Psoas muscle (tissue), 8 donors: ENCODE results near the gene LHFPL3. TPM values are rescaled to one million over a fixed set of nuclear protein-coding genes. Genes with fewer than 3 reads are reported as not detected.

Experiments used
- ATAC-seq, 4 donors: fragments of 200-7000 bp; cut with Tn5 transposase; one replicate each; pipeline ENCODE4 v1.9.1; 2020; ENCODE audit warnings: moderate library complexity in 3 of 4, mild to moderate bottlenecking in 2 of 4
- DNase-seq, 2 donors: peaks; one replicate each; pipeline ENCODE4 v3.0.0-alpha.2; 2020
- H3K27ac ChIP-seq: fragments of 200-600 bp; one replicate; pipeline ENCODE4 v1.8.0; 2022
- H3K27me3 ChIP-seq, 3 donors: fragments of 200-600 bp in 1 of 3; one replicate each; pipeline versions ENCODE4 v1.6.1 to v1.8.0; 2013 to 2022; ENCODE audit warnings: low read length in 2 of 3, mild to moderate bottlenecking in 2 of 3, moderate library complexity in 1 of 3; ENCODE audit not compliant: insufficient read depth in 3 of 3
- H3K36me3 ChIP-seq, 2 donors: fragments of 200-600 bp in 1 of 2; one replicate each; pipeline versions ENCODE4 v1.6.1 to v1.8.0; 2013 to 2022; ENCODE audit warnings: low read depth in 1 of 2, mild to moderate bottlenecking in 1 of 2, moderate library complexity in 1 of 2; ENCODE audit not compliant: insufficient read depth in 1 of 2
- H3K4me1 ChIP-seq: fragments of 200-600 bp; one replicate; pipeline ENCODE4 v1.8.0; 2022
- H3K4me3 ChIP-seq: fragments of 200-600 bp; one replicate; pipeline ENCODE4 v1.8.0; 2022; ENCODE audit warnings: mild to moderate bottlenecking
- H3K9me3 ChIP-seq: fragments of 200-600 bp; one replicate; pipeline ENCODE4 v1.8.0; 2022
- WGBS, 3 donors: extraction: QIAGEN DNeasy Blood & Tissue Kit; methylation state at CpG; one replicate each; pipeline versions ENCODE4 v1.1.6 to v1.1.7; 2013; 5-methylcytosine and 5-hydroxymethylcytosine counted together
- intact Hi-C, 2 donors: fragments of 100-400 bp; cut with DNase I; formaldehyde crosslinking; loops; one replicate each; pipeline versions ENCODE4 v1.11.0 to v1.14.2; 2022
- polyA plus RNA-seq, 3 donors: library from polyadenylated mRNA; stranded (reverse); fragments of 200-250 nt; gene quantifications; one replicate each; pipeline ENCODE4 v1.2.3, GENCODE V29; 2013
- total RNA-seq, 4 donors: library from RNA; stranded (reverse); fragmentation: NEBNext Ultra II Directional in 2 of 4; extraction: Animal tissue kit (Norgen Biotek cat#: 25700) in 2 of 4; gene quantifications; one replicate each; pipeline versions ENCODE4 v1.2.1 to v1.2.4, GENCODE V29; 2021 to 2023
- TF ChIP-seq, protein P1 (sequence below): fragments of 200-600 bp; IDR thresholded peaks from one replicate; pipeline ENCODE4 v1.8.0; 2022; ENCODE audit warnings: antibody characterized with exemption
- donor health status: healthy with polysubstance abuse.
- donor health status: DM: no; HTN: no; CAD: no; lungs with moderate emphysema.
- donor health status: Bipolar disorder and iron deficiency.
- donor health status: healthy.
- donor health status: DM: yes; HTN: yes; CAD: no.
- donor health status: DM: no; HTN: no; CAD: no.
- donor health status: DM: no; HTN: no; CAD: no.
- donor health status: DM: yes; HTN: yes; CAD: no.

LHFPL3 gene
- total and polyA plus RNA-seq, 7 donors = not detected

DNA sequence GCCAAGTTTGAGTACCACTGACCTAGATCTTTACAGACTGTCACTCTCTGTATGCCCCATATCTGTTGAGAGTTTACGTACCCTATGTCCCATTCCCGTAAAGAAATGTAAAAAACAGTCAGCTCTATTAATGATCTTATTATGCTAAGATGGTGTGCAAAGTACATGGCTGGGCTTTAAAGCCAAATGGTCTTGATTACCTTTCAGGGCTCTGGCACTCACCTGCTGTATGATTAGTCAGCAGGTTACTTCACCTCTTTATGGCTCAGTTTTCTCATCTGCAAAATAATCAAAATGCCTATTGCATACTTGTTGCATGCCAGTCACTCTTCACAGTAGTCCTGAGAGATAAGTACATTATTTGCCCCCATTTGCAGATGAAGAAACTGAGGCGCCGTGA, 54.2 kb downstream of the LHFPL3 start:
- Histone ChIP-seq H3K27me3 (no peaks in the 10 kb centered on the region), H3K4me1 (no peaks in the 10 kb centered on the region), H3K9me3 (no peaks in the 10 kb centered on the region), H3K27ac (no peak overlapping the region), H3K4me3 (no peak overlapping the region), H3K36me3 (no peaks in the 10 kb centered on the region)
- intact Hi-C loops = no loop called here
- 80 to 95% (median 92%) methylated on average over 4 of the region's 4 CpGs for WGBS, 3 donors
- TF ChIP-seq, protein P1, sequence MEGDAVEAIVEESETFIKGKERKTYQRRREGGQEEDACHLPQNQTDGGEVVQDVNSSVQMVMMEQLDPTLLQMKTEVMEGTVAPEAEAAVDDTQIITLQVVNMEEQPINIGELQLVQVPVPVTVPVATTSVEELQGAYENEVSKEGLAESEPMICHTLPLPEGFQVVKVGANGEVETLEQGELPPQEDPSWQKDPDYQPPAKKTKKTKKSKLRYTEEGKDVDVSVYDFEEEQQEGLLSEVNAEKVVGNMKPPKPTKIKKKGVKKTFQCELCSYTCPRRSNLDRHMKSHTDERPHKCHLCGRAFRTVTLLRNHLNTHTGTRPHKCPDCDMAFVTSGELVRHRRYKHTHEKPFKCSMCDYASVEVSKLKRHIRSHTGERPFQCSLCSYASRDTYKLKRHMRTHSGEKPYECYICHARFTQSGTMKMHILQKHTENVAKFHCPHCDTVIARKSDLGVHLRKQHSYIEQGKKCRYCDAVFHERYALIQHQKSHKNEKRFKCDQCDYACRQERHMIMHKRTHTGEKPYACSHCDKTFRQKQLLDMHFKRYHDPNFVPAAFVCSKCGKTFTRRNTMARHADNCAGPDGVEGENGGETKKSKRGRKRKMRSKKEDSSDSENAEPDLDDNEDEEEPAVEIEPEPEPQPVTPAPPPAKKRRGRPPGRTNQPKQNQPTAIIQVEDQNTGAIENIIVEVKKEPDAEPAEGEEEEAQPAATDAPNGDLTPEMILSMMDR = no peak
- no peak for ATAC-seq
- DNase-seq = no peak

DNA sequence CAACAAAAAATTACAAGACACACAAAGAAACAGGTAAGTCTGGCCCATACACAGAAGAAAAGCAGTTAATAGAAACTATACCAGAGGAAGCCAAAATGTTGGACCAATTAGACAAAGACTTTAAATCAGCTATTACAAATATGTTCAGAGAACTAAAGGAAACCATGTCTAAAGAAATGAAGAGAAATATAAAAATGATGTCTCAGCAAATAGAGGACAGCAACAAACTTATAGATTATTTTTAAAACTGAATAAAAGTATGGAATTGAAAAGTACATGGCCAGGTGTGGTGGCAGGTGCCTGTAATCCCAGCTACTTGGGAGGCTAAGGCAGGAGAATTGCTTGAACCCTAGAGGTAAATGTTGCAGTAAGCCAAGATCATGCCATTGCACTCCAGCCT, 58.5 kb downstream of the LHFPL3 start:
- no peak for DNase-seq
- Histone ChIP-seq H3K9me3 (no peaks in the 10 kb centered on the region), H3K4me1 (no peaks in the 10 kb centered on the region), H3K27ac (no peak overlapping the region), H3K4me3 (no peak overlapping the region), H3K36me3 (no peaks in the 10 kb centered on the region), H3K27me3 (no peaks in the 10 kb centered on the region)
- ATAC-seq = no peak
- TF ChIP-seq, protein P1 = no peak
- intact Hi-C loops = no loop called here

DNA sequence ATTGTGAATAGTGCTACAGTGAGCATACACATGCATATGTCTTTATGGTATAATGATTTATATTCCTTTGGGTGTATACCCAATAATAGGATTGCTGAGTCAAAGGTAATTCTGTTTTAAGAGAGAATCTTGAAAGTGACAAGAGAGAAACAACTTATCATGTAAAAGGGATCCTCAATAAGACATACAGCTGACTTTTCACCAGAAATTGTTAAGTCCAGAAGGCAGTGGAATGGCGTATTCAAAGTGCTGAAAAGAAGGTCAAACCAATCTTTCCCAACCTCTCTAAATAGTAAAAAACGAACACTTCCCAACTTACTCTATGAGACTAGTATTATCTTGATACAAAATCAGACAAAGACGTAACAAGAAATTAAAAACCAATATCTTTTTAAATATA, 59.8 kb downstream of the LHFPL3 start:
- no peak overlapping the region for H3K27ac ChIP-seq
- H3K36me3 ChIP-seq = no peaks in the 10 kb centered on the region
- ATAC-seq (no peak), DNase-seq (no peak)
- no peaks in the 10 kb centered on the region for H3K4me1 ChIP-seq
- H3K27me3 ChIP-seq = no peaks in the 10 kb centered on the region
- TF ChIP-seq, protein P1 = no peak
- WGBS, 3 donors = 71 to 78% (median 74%) methylated on average over 3 of the region's 3 CpGs
- no peak overlapping the region for H3K4me3 ChIP-seq
- intact Hi-C loops = no loop called here
- H3K9me3 ChIP-seq = no peaks in the 10 kb centered on the region

DNA sequence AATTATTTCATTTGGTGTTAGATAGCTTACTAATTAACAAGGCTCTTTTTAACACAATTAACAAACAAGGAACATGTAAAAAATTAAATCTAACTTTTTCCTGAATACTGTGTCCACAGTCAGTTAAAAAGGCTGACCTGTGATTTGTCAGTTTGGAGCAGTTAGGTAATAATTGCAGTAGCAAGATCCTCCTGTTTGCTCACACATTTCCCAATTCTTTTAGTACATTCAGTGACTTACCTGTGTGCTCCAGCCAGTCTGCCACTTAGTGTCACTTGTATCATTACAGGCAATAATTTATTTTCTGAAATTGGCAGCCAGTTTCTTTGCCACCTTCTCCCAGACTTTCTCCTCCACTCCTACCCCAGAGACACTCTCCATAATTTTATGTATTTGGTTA, 66.8 kb downstream of the LHFPL3 start:
- DNase-seq (no peak), ATAC-seq (no peak)
- no peaks in the 10 kb centered on the region for H3K4me1 ChIP-seq
- no peak overlapping the region for H3K27ac ChIP-seq
- TF ChIP-seq, protein P1 = no peak
- H3K27me3 ChIP-seq = no peaks in the 10 kb centered on the region
- no peak overlapping the region for H3K4me3 ChIP-seq
- H3K9me3 ChIP-seq = no peaks in the 10 kb centered on the region
- H3K36me3 ChIP-seq = no peaks in the 10 kb centered on the region
- intact Hi-C loops = no loop called here

DNA sequence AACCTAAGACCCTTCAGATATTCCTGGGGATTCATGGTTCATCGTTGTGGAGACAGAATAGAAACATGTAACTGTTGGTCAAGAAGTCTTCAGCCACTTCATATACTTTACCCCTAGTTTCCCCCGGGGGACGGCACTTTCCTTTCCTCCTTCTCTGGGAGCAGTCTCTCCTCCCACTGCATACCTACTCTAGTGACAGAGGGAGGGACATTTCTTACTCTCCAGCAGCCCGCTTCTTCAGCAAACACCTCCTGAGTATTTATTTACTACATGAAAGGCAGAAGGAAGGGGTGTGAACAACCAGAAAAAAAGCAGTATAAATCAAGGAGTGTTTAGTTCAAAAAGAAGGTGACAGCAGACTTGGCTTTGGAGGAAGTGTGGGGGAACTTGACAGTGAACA, 69.0 kb downstream of the LHFPL3 start:
- no peaks in the 10 kb centered on the region for H3K36me3 ChIP-seq
- 24 to 32% (median 26%) methylated on average over 4 of the region's 4 CpGs for WGBS, 3 donors

More for the DNA sequence above, 69.0 kb downstream of the LHFPL3 start:
- TF ChIP-seq, protein P1 = no peak
- Histone ChIP-seq H3K4me3 (no peak overlapping the region), H3K27me3 (no peaks in the 10 kb centered on the region), H3K4me1 (no peaks in the 10 kb centered on the region), H3K27ac (no peak overlapping the region), H3K9me3 (no peaks in the 10 kb centered on the region)
- ATAC-seq (no peak), DNase-seq (no peak)
- intact Hi-C loops = no loop called here
